Dendritic cell treated with granulocyte-macrophage colony-stimulating factor and Interleukin-4, amounts not matched to agents 40 ng/mL and 50 ng/mL, for 4 days (primary cell): Measurements from ENCODE around the gene SLC17A2.
"Not testable (repeated sequence)": the region's sequence is repeated elsewhere in the genome, so short reads cannot be mapped to it uniquely, and the experiment has no call there.

Experiments used
- H3K27ac Mint-ChIP-seq: one replicate; pipeline ENCODE4 v1.8.0; 2022; ENCODE audit warnings: mild to moderate bottlenecking, mixed read lengths
- H3K27me3 Mint-ChIP-seq: one replicate; pipeline ENCODE4 v1.8.0; 2022; ENCODE audit warnings: mild to moderate bottlenecking, mixed read lengths
- H3K36me3 Mint-ChIP-seq: one replicate; pipeline ENCODE4 v1.8.0; 2022; ENCODE audit warnings: low read depth, mixed read lengths
- H3K4me1 Mint-ChIP-seq: one replicate; pipeline ENCODE4 v1.8.0; 2022; ENCODE audit warnings: low read depth, mixed read lengths
- H3K4me3 Mint-ChIP-seq: one replicate; pipeline ENCODE4 v1.8.0; 2022; ENCODE audit warnings: mild to moderate bottlenecking, moderate library complexity, mixed read lengths
- H3K9me3 Mint-ChIP-seq: one replicate; pipeline ENCODE4 v1.8.0; 2022; ENCODE audit warnings: mixed read lengths
- intact Hi-C: fragments of 100-400 bp; cut with micrococcal nuclease; formaldehyde crosslinking; loops from one replicate; pipeline ENCODE4 v1.15.0; 2022

The SLC17A2 gene

DNA sequence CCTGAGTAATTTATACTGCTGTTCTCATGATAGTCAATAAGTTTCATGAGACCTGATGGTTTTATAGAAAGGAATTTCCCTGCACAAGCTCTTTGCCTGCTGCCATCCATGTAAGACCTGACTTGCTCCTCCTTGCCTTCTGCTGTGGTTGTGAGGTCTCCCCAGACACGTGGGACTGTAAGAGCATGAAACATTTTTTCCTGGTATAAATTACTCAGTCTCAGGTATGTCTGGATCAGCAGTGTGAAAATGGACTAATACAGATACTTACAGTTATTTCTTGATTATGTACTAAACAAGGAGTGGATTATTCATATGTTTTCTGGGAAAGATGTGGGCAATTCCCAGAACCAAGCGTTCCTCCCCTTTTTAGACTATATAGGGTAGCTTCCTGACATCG, 30.2 kb upstream of the SLC17A2 start:
- H3K36me3 Mint-ChIP-seq: peaks cover 34% of the 10 kb centered on the region
- H3K9me3 Mint-ChIP-seq: no peaks in the 10 kb centered on the region
- H3K4me1 Mint-ChIP-seq: peaks cover 52% of the 10 kb centered on the region
- no peaks in the 10 kb centered on the region for H3K27me3 Mint-ChIP-seq
- intact Hi-C loops: no loop called here
- no peak overlapping the region for H3K4me3 Mint-ChIP-seq
- no peak overlapping the region for H3K27ac Mint-ChIP-seq

DNA sequence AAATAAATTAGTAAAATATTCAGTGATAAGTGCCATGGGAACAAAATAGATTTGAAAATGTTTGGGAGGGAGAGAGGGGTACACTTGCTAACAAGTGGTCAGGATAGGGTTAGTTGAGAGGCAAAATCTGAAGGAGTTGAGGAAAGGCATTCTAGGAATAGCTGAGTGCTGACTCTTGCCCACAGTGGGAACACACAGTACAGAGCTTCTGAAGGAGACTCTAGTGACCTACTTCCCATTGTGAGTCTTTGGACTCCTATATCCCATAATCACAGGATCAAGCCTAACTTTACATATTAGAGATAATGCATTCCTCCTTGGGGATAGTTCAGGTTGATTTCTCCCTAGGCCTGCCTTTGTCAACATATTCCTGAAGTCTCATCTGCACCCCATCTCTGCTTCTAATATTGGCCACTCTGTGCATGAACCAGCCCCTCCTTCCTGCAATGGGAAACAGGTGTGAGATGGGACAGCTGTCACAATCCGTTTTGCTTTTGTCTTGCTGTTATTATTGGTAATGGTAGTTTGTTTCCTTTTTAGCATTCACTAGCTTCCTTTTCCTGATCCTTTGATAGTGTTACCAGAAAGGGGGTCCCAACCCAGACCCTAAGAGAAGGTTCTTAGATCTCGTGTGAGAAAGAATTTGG, 29.5 kb upstream of the SLC17A2 start:
- Mint-ChIP-seq H3K36me3 (peaks cover 26% of the 10 kb centered on the region), H3K27me3 (no peaks in the 10 kb centered on the region), H3K27ac (no peak overlapping the region), H3K9me3 (no peaks in the 10 kb centered on the region), H3K4me1 (peaks cover 45% of the 10 kb centered on the region), H3K4me3 (no peak overlapping the region)
- intact Hi-C loops: no loop called here

DNA sequence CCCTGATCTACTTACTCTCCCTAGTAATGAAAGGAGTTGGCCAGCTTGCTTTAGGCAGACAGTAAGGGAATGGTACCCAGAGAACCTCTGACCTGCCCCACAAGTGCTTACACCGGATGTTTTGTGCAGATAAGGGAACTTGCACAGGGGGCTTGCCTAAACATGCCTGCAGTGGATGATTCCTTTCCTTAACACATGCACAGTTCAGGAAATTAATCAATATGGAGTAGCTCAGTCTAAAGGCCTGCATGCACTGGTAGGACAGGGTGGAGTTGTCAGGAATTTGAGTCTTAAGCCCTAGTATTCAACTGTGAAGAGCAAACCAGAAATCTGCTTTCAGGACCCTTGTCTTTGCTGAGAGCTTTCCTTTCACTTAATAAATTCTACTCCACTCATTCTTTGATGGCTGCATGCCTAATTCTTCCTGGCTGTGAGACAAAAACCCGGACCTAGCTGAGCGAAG, 28.2 kb upstream of the SLC17A2 start:
- Mint-ChIP-seq H3K27ac (no peak overlapping the region), H3K4me1 (peaks cover 37% of the 10 kb centered on the region), H3K36me3 (peaks cover 14% of the 10 kb centered on the region), H3K4me3 (no peak overlapping the region), H3K9me3 (no peaks in the 10 kb centered on the region), H3K27me3 (no peaks in the 10 kb centered on the region)
- intact Hi-C loops: no loop called here

DNA sequence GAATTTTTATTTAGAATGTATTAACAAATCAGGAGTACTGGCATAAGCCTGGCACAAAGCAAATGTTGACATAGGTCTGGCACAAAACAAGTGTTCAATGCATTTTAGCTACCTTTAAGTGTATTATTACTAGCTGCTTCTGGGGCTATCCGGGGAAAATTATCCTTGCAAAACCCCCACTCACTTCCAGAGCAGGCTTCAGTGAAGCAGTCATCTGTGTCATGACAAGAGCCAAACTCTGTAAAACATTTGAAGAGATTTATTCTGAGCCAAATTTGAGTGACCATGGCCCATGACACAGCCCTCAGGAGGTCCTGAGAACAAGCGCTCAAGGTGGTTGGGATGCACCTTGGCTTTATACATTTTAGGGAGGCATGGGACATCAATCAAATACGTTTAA, 25.7 kb upstream of the SLC17A2 start:
- H3K36me3 Mint-ChIP-seq: no peaks in the 10 kb centered on the region
- peaks cover 26% of the 10 kb centered on the region for H3K4me1 Mint-ChIP-seq
- no peak overlapping the region for H3K4me3 Mint-ChIP-seq
- H3K27ac Mint-ChIP-seq: no peak overlapping the region
- H3K27me3 Mint-ChIP-seq: no peaks in the 10 kb centered on the region
- intact Hi-C loops: no loop called here
- H3K9me3 Mint-ChIP-seq: no peaks in the 10 kb centered on the region

GRCh38 chr6:25954756-25955155, 24.3 kb upstream of the SLC17A2 start:
- peaks cover 22% of the 10 kb centered on the region for H3K4me1 Mint-ChIP-seq
- intact Hi-C loops: no loop called here
- no peak overlapping the region for H3K27ac Mint-ChIP-seq
- H3K4me3 Mint-ChIP-seq: no peak overlapping the region
- H3K36me3 Mint-ChIP-seq: no peaks in the 10 kb centered on the region
- peaks cover 2% of the 10 kb centered on the region for H3K27me3 Mint-ChIP-seq
- no peaks in the 10 kb centered on the region for H3K9me3 Mint-ChIP-seq

- intact Hi-C loops: no loop called here
- Mint-ChIP-seq H3K36me3 (no peaks in the 10 kb centered on the region), H3K4me3 (no peak overlapping the region), H3K27me3 (peaks cover 2% of the 10 kb centered on the region), H3K27ac (no peak overlapping the region), H3K9me3 (no peaks in the 10 kb centered on the region), H3K4me1 (peaks cover 11% of the 10 kb centered on the region)
Observed at GRCh38 chr6:25953733-25954132, 23.2 kb upstream of the SLC17A2 start.

GRCh38 chr6:25952535-25952934, 22.0 kb upstream of the SLC17A2 start:
- intact Hi-C loops: no loop called here

GRCh38 chr6:25951296-25952032, 21.0 kb upstream of the SLC17A2 start:
- peaks cover 2% of the 10 kb centered on the region for H3K27me3 Mint-ChIP-seq
- intact Hi-C loops: no loop called here
- H3K27ac Mint-ChIP-seq: no peak overlapping the region
- H3K36me3 Mint-ChIP-seq: no peaks in the 10 kb centered on the region
- H3K9me3 Mint-ChIP-seq: no peaks in the 10 kb centered on the region
- H3K4me3 Mint-ChIP-seq: no peak overlapping the region
- peaks cover 6% of the 10 kb centered on the region for H3K4me1 Mint-ChIP-seq

More at GRCh38 chr6:25952535-25952934, 22.0 kb upstream of the SLC17A2 start:
- Mint-ChIP-seq H3K27ac (no peak overlapping the region), H3K27me3 (peaks cover 2% of the 10 kb centered on the region), H3K4me1 (peaks cover 6% of the 10 kb centered on the region), H3K4me3 (no peak overlapping the region), H3K9me3 (no peaks in the 10 kb centered on the region), H3K36me3 (no peaks in the 10 kb centered on the region)

GRCh38 chr6:25950297-25950696, 19.8 kb upstream of the SLC17A2 start:
- Mint-ChIP-seq H3K27me3 (peaks cover 4% of the 10 kb centered on the region), H3K36me3 (no peaks in the 10 kb centered on the region), H3K4me1 (peaks cover 6% of the 10 kb centered on the region), H3K9me3 (peaks cover 7% of the 10 kb centered on the region), H3K27ac (no peak overlapping the region), H3K4me3 (no peak overlapping the region)
- intact Hi-C loops: no loop called here

DNA sequence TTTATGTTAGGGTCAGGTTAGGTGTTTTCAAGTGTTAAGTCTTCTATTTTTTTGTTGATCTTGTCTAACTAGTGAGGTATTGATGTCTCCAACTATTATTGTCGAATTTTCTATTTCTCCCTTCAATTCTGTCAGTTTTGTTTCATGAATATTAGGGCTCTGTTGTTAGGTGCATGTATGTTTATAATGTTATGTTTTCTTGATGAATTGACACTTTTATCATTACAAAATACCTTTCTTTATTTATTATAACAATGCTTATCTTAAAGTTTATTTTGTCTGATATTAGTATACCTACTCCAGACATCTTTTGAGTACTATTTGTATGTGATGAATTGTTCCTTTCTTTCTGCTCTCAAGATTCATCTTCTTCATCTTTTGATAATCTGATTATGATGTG, 19.2 kb upstream of the SLC17A2 start:
- Mint-ChIP-seq H3K27me3 (peaks cover 4% of the 10 kb centered on the region), H3K4me1 (peaks cover 6% of the 10 kb centered on the region), H3K27ac (no peak overlapping the region), H3K4me3 (no peak overlapping the region), H3K36me3 (no peaks in the 10 kb centered on the region), H3K9me3 (peaks cover 7% of the 10 kb centered on the region)
- intact Hi-C loops: no loop called here

- H3K4me3 Mint-ChIP-seq, H3K36me3 Mint-ChIP-seq, H3K4me1 Mint-ChIP-seq, H3K9me3 Mint-ChIP-seq, H3K27ac Mint-ChIP-seq, H3K27me3 Mint-ChIP-seq, intact Hi-C loops: not testable (repeated sequence)
Observed at GRCh38 chr6:25947492-25947891, 17.0 kb upstream of the SLC17A2 start.

- intact Hi-C loops: no loop called here
- no peaks in the 10 kb centered on the region for H3K4me1 Mint-ChIP-seq
- H3K27me3 Mint-ChIP-seq: peaks cover 4% of the 10 kb centered on the region
- peaks cover 7% of the 10 kb centered on the region for H3K9me3 Mint-ChIP-seq
- peak overlapping the region; percentile 17 for H3K27ac Mint-ChIP-seq
- H3K36me3 Mint-ChIP-seq: no peaks in the 10 kb centered on the region
- no peak overlapping the region for H3K4me3 Mint-ChIP-seq
Observed at GRCh38 chr6:25946631-25947030, 16.1 kb upstream of the SLC17A2 start.

GRCh38 chr6:25945738-25946137, 15.2 kb upstream of the SLC17A2 start:
- H3K9me3 Mint-ChIP-seq, H3K4me1 Mint-ChIP-seq, intact Hi-C loops, H3K36me3 Mint-ChIP-seq, H3K27me3 Mint-ChIP-seq, H3K4me3 Mint-ChIP-seq, H3K27ac Mint-ChIP-seq: not testable (repeated sequence)

- Mint-ChIP-seq H3K4me1 (no peaks in the 10 kb centered on the region), H3K36me3 (no peaks in the 10 kb centered on the region), H3K27ac (no peak overlapping the region), H3K27me3 (peaks cover 2% of the 10 kb centered on the region), H3K9me3 (peaks cover 7% of the 10 kb centered on the region), H3K4me3 (no peak overlapping the region)
- intact Hi-C loops: no loop called here
Observed at GRCh38 chr6:25944688-25945574, 14.4 kb upstream of the SLC17A2 start.
